Skin of body (tissue), 2 donors: ENCODE results near the gene TRIP12. TPM values are rescaled to one million over a fixed set of nuclear protein-coding genes. Genes with fewer than 3 reads are reported as not detected.
"Not testable (repeated sequence)": the region's sequence is repeated elsewhere in the genome, so short reads cannot be mapped to it uniquely, and the experiment has no call there.

Experiments
- DNase-seq: peaks from one replicate; lab custom pipeline; 2025; lab: John Stamatoyannopoulos, UW
- total RNA-seq: library from RNA; depleted of rRNA; stranded (reverse); fragments of >200 nt; gene quantifications from one replicate; pipeline ENCODE4 v1.2.3, GENCODE V29; 2014

Gene TRIP12
- total RNA-seq, 1 donor from 2014 or later, result 226 TPM

GRCh38 chr2:229874647-229875046 lies 47.2 kb downstream of the TRIP12 start:
- no peak for DNase-seq

DNA sequence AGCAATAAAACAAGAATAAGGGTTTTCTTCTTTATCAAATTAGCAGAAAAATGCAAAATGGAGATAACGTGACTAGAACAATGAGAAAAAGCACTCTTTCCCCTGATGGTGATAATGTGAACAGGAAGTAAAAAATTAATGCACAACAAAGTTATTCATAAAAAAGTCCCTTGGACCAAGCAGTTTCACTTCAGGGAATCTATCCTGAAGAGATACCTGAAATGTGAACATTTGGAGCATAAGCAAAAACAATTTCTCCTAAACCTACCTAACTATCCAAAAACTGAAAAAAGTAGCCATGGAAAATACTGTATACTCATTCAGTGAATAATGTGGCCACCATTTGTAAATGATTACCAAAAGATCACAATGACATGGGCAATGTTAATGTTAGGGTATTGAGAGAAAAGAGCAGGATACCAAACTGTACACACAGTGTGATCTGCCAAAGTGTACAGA lies 48.7 kb downstream of the TRIP12 start:
- no peak for DNase-seq

DNA sequence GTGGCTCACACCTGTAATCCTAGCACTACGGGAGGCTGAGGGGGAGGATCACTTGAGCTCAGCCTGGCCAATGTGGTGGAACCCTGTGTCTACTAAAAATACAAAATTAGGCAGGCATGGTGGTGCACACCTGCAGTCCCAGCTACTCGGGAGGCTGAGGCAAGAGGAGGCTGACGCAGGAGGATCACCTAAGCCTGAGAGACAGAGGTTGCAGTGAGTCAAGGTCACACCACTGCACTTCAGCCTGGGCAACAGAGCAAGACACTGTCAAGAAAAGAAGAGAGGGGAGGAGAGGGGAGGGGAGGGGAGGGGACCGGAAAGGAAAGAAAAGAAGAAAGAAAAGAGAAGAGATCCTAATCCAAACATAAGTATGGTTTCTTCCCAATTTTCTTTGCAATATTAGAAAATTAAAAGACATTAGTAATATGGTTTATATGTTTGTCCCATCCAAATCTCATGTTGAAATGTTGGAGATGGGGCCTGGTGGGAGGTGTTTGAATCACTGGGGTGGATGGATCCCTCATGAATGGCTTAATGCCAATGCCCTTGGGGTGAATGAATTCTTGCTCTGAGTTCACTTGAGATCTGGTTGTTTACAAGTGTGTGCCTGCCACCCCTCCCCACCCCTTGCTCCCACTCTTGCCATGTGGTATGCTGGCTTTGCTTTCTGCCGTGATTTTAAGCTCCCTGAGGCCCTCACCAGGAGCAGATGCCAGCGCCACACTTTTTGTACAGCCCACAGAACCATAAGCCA lies 50.7 kb downstream of the TRIP12 start:
- DNase-seq, result no peak

- no peak for DNase-seq
These were observed 52.6 kb downstream of the TRIP12 start for GRCh38 chr2:229869226-229869625.

GRCh38 chr2:229868794-229869193 lies 53.0 kb downstream of the TRIP12 start:
- DNase-seq, result no peak

DNA sequence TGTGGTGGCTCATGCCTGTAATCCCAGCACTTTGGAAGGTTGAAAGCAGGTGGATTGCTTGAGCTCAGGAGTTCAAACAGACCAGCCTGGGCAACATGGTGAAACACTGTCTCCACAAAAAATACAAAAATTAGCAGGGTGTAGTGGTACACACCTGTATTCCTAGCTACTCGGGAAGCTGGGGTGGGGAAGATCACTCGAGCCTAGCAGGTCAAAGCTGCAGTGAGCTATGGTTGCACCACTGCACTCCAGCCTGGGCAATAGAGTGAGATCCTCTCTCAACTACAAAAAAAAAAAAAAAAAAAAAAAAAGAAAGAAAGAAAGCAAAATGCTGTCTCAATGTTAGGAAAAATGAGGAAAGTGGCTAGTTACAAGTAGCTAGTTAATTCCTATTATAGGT lies 56.8 kb downstream of the TRIP12 start:
- no peak for DNase-seq

- no peak for DNase-seq
These were observed 60.4 kb downstream of the TRIP12 start for GRCh38 chr2:229861431-229861830.

DNA sequence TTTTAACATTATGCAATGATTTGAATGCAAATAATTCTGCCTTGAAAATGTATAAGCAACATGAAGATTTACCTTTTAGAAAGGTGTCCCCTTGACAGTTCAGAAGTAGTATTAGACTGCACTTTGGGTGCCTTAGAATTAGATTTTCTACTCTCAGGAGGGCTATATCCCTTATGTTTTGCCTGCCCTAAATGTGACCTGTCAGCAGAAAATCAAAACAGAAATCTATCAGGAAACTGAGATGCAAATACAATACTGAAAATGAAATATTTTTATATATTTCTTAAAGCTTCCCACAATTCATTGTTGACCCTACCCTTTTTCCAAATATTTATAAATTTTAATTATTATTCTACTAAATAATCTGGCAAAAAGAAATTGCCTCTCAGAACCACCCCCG lies 61.5 kb downstream of the TRIP12 start:
- no peak for DNase-seq

DNA sequence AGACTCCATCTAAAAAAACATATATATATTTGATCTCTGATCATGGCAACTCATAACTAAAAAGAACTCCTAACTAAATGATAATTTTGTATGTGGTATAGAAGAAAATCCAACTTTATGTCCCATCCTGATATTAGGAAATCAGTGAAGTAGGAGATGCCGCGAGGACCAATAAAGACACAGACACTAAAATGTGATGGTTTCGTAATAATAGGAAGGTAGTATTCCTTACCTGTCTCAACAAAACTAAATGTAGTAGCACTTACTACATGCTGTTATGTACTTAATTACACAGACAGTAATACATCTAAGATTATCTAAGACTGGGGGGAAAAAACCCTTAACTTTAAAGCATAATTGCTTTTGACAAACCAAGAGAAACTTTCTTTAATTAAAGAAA lies 63.5 kb downstream of the TRIP12 start:
- DNase-seq, result no peak

GRCh38 chr2:229857634-229858033 lies 64.2 kb downstream of the TRIP12 start:
- DNase-seq, result no peak

- no peak for DNase-seq
These were observed 65.4 kb downstream of the TRIP12 start for GRCh38 chr2:229856413-229856812.

GRCh38 chr2:229855116-229855515 lies 66.7 kb downstream of the TRIP12 start:
- DNase-seq, result no peak

GRCh38 chr2:229852565-229852964 lies 69.2 kb downstream of the TRIP12 start:
- no peak for DNase-seq

DNA sequence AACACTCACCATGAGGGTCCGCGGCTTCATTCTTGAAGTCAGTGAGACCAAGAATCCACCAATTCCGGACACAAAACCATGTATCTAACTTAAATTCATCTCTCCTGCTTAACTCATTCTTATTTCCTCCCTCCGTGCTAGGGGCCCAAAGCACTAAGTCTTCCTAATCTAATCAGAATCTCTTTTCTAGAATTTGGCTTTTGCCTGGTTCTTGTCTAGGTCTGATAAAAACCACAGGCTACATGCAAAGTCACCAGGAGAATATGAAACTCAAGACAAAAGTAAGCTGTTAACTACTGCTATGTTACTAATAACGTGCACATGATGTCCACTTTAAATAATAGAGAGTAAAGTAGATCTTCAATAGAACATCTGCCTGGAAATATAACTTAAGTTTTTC lies 69.9 kb downstream of the TRIP12 start:
- DNase-seq, result no peak

- DNase-seq, result not testable (repeated sequence)
These were observed 71.2 kb downstream of the TRIP12 start for GRCh38 chr2:229850355-229851275.

GRCh38 chr2:229849073-229849472 lies 72.7 kb downstream of the TRIP12 start:
- no peak for DNase-seq

DNA sequence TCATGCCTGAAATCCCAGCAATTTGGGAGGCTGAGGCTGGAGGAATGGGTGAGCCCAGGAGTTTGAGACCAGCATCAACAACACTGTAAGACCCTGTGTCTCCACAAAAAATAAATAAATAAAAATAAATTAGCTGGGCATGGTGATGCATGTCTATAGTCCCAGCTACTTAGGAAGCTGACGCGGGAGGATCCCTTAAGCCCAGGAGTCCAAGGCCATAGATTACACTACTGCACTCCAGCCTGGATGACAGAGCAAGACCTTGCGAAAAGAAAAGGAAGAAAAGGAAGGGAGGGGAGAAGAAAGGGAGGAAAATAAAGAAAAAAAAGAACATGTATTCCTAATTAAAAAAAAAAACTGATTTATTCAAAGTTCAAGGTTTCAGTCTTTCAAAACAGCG lies 78.2 kb downstream of the TRIP12 start:
- no peak for DNase-seq

DNA sequence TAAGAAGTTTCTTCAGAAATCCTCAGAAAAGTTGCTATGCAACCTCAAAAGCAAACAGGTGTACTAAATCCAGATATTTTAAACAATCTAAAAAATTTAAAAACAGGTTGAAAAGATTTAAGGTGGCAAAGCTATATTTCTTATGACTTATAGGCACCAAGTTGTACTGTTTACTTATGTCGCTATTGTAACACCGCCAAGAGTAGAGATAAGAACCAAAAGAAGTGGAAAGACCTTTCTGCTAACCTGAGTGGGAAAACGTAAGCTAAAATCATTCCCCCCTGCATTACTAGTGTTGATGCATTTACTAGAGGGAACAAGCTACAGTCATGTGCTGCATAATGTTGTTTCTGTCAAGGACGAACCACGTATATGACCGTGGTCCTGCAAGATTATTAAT lies 83.1 kb downstream of the TRIP12 start:
- DNase-seq, result no peak

- no peak for DNase-seq
These were observed 85.0 kb downstream of the TRIP12 start for GRCh38 chr2:229836847-229837246.

- DNase-seq, result no peak
These were observed 86.1 kb downstream of the TRIP12 start for GRCh38 chr2:229835596-229836283.

DNA sequence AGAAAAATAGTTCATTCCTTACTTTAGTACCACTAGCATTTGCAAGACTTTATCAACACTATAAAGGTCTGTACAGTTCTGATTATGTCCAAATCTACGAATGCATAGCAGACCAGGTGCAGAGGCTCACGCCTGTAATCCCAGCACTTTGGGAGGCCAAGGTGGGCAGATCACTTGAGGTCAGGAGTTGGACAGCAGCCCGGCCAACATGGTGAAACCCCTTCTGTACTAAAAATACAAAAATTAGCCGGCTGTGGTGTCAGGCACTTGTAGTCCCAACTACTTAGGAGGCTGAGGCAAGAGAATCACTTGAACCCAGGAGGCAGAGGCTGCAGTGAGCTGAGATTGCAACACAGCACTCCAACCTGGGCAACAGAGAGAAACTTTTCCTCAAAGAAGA lies 87.4 kb downstream of the TRIP12 start:
- DNase-seq, result not testable (repeated sequence)

DNA sequence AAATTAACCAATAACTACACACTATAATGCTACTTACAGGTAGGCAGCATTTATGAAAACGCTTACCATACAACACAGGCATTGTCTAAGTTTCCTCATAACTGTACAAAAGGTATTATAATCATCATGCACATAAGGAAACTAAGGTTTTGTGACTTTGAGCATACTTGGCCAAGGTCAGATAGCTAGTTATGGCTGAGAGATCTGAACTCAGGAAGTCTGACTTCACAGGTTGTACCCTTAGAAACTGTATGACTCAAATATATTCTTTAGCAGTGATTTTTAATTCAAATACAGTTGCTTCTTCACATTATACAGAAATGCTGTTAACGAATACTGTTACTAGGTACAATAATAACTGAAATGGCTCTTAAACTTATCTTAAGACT lies 89.3 kb downstream of the TRIP12 start:
- no peak for DNase-seq
